NCI-H460 (cell line): Measurements from ENCODE around the gene IDH3A. TPM values are rescaled to one million over a fixed set of nuclear protein-coding genes. Genes with fewer than 3 reads are reported as not detected.

Source experiments
- DNase-seq: peaks from one replicate; pipeline ENCODE4 v3.0.0-alpha.2; 2016; ENCODE audit warnings: low read depth; ENCODE audit errors: extremely low read depth
- polyA plus RNA-seq: library from polyadenylated mRNA; depleted of rRNA; stranded (reverse); fragments of >200 nt; gene quantifications from 2 replicates; pipeline ENCODE4 v1.2.3, GENCODE V29; 2014; cell fraction: nucleus; rRNA removed
- total RNA-seq: library from RNA; depleted of rRNA; stranded (reverse); fragments of >200 nt; shearing (Covaris generic); gene quantifications from 2 replicates; pipeline ENCODE4 v1.2.3, GENCODE V29; 2014; rRNA removed

The IDH3A gene
- total RNA-seq = 71.0 and 95.0 TPM in 2 replicates
- polyA plus RNA-seq = 122 and 207 TPM in 2 replicates

DNA sequence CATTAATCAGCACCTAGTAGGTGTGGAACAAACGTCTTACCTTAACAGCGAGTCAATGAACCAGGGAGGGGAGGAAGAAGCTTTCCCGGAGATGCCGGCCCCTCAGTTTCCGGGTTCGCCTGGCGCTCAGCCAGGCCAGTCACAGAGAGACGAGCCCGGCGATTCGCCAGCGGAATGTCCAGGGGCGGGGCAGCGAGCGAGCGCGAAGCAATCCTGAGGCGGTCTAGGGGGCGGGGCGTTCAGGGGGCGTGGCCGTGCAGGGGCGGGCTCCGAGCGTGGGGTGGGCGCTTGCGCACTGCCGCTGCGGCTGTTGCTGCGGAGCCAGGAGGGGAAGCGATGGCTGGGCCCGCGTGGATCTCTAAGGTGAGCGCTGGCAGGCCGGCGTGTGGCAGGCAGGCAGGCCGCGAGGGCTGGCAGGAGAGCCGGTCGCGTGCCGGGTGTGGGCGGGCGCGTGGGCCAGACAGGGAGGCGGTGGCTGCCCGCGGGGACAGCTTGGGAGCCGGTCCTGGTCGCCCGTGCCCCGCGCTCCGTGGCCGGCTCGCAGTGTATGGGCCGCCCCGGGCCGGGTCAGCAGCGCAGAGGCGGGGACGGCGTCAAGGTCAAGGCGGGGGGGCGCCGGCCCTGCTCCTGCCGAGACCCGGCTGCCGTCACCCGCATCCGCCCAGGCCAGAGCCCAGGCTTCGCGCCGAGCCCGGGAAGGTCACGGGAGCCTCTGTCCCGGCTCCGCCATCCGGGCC, at the start of gene IDH3A:
IDH3A (plus strand) TSS at position 295 of the 737 bp plus-strand sequence; CDS start at position 337, 42 bp downstream.
- DNase-seq = peak; percentile 96

DNA sequence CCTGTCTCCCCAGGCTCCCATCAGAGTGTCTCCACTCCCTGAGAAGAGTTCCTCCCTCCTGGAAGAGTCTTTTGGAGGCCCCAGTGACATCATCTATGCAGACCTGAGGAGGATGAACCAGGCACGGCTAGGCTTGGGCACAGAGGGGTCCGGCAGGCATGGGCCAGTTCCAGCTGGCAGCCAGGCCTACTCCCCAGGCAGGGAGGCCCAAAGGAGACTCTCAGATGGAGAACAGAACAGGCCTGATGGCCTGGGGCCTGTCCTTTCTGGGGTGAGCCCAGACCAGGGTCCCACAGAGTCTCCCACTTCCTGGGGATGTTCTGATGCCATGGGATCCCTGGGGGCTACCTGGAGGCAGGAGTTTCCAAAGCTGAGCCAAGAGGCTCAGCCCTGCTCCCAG, 48.3 kb upstream of the IDH3A start:
- no peak for DNase-seq

DNA sequence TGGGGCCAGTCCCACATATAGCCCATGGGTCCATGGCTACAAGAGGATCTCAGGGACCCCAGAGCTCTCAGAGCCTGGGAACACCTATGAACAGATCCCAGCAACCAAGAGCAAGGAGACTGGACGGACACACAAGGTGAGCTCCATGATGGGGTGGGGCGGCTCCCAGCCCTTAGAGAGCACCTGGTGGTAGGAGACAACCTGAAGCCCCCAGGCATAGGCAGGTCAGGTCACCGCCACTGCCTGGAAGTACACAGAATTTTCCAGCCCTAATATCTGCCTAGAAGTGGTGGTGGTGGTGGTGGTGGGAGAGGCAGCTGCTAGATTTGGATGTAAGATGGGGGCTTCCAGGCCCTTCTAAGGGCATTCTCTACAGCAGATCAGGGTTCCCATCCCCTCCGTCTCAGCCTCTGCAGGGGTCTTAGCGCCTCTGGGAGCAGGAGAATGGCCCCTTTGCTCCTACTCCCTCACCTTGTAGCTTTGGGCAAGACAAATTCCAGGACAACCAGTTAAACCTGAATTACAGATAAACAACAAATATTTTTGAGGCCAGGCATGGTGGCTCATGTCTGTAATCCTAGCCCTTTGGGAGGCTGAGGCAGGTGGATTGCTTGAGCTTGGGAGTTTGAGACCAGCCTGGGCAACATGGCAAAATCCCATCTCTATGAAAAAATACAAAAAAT, 47.6 kb upstream of the IDH3A start:
- no peak for DNase-seq

DNA sequence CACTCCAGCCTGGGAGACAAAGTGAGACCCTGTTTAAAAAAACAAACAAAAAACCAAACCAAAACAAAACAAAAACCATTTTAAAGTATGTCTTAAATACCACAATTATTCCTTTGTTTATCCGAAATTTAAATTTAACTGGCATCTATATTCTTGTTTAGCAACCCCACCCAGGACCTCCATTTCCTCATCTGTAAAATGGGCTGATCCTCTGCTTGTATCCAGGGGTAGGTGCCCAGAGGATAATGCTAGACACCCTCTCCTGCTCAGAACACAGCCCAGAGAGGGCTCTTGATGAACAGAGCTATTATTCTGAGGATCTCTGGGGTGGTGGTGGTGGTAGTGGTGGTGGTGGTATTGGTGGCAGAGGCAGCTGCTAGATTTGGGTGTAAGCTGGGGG, 47.0 kb upstream of the IDH3A start:
- no peak for DNase-seq

DNA sequence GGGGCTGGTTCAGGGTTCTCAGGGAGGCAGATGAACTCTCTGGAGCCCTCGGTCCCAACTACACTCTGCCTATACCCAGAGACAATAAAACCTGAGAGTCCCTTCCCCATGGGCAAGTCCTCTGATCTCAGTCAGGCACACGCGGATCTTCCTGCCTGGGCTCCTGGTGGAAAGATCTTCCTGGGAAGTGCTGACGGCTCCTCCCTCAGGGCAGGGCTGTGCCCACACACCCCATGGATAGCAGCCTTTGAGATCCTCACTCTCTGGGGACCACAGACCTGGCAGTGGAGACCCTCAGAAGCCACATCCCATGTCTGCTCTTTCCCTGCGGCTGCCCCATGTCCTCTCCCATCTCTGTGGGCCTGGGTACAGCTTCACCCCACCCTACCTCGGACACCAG, 46.4 kb upstream of the IDH3A start:
- DNase-seq = no peak

DNA sequence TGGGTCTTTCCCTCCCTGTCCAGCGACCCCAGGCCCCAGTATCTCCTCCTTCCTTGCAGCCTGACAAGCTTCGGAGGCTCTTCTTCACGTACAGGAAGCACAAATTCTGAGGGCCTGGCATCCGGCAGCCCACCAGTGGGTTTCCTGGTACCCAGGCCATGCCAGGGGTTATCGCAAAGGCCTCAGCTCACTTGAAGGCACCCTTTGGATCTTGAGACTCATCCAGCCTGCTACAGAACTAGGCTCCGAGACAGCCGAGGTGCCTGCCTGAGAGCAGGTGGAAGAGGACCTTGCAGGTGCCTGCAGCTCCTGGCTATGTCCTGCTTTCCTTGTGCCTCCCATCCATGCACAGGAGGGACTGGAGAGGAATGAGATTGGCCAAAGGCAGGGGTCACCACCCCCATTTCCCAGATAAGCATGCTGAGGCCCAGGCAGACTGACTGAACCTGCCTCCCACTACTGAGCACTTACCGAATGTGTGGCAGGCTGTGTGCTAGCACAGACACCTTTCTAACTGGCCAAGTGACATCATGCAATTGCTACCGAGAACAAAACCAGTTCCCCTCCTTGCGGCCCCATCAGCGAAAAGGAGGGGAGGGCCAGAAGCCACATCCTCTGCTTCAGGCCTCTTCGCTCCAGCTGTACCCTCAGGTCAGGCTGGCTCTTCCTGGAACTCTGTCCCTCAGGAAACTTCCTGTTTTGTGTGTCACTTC, 45.6 kb upstream of the IDH3A start:
- DNase-seq = no peak

DNA sequence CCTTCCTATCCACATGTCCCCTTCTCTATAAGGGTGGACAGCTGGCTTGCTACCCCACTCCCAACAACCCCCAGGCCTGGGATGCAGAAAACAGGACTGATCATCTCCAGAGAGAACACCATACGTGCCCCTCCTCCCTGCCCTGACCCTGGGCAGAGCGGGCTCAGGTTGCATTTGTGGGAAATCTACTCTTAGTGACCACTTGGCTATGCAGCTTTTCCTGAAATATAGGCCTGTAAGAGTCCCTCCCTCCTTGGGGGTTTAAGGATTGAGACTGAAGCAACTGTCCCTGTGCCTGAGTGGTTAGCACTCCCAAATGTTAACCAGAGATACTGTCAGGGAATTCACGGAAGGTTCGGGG, 45.1 kb upstream of the IDH3A start:
- DNase-seq = no peak

DNA sequence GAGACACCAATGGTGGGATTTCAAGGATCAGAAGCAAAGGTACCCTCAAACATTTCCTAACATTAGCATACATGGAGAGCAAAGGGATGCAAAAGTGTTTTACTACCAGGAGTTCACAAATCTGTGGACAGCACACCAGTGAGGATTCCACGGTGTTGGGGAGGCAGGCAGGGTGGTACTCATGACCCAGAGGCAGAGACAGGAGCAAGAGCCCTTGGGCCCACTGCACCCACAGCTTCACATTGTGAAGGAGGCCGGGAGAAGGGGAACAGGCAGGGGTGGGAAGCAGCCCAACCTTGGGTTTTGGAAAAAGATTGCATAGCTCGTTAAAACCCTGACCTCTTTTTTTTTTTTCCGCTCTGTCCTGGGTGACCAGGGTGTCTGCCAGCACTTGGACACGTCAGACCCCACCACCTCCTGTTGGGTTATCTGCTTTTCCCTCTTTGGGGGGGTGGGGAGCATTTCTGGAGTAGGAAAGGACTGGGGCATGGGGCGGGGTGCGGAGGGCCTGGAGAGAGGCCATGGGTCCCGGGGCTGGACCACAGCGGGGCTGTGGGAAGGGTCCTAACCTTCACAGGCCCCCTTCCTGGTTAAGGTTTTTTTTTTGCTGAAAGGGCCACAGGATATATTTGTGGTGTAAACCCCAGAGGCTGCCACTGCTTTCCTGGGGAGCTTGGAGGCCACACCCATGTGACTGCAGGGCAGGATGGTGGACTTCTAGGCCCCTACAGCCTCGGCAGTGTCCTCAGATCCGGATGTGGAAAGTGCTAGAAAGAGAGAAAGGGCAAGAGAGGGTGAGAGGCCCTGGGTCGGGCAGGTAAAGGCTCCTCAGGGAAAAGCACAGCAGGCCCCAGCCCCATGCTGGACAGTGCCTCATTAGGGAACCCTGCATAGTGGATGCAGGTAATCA, 44.3 kb upstream of the IDH3A start:
- no peak for DNase-seq

DNA sequence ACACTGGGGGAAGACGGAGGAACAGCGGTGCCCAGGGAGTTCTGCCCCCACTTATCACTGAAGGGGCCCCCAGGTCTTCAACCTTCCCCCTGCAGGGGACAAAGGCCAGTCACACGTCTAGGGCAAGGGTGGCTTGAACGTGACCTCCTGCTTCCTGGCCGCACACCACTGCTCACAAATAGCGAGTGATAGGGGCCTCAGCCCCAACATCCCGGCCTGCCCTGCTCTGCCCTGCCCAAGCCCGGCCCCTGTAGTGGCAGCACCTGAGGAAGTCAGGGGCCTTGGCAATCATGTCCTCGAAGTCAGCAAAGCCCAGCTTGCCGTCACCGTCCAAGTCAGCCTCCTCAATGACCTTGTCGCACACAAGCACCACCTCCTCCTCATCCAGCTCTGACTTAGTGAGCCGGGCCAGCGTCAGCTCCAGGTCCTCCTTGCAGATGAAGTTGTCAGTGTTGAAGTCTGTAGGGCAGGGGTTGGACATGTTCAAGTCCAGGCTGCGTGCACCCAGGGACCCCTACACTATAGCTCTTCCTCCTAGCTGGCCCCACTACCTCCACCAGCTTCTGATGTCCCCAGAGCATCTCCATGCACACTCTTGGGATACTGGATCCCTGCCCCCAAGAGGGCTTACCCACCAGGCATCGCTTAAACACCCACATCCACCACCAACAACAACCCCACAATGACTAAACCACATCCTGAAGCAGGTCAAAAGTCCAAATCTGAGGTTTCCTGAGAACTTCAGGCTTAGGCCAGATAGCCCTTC, 43.5 kb upstream of the IDH3A start:
- no peak for DNase-seq

DNA sequence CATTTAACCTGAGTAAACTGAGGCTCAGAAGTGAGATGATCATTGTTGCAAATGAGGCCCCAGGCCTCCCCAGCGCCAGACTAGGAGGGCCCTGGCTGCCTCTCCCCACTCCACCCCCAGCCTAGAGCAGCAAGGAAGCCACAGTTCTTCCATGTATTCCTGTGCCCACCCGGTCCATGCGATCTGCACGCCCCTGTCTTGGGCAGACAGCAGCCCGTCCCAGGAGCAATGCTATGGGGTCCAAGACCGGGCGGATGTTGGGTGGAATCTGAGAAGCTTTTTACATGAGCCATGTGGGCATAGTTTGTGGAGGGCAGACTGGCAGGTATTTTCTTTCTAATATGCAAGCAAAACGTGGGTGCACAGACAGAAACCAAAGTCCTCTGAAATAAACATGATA, 41.7 kb upstream of the IDH3A start:
- DNase-seq = no peak

DNA sequence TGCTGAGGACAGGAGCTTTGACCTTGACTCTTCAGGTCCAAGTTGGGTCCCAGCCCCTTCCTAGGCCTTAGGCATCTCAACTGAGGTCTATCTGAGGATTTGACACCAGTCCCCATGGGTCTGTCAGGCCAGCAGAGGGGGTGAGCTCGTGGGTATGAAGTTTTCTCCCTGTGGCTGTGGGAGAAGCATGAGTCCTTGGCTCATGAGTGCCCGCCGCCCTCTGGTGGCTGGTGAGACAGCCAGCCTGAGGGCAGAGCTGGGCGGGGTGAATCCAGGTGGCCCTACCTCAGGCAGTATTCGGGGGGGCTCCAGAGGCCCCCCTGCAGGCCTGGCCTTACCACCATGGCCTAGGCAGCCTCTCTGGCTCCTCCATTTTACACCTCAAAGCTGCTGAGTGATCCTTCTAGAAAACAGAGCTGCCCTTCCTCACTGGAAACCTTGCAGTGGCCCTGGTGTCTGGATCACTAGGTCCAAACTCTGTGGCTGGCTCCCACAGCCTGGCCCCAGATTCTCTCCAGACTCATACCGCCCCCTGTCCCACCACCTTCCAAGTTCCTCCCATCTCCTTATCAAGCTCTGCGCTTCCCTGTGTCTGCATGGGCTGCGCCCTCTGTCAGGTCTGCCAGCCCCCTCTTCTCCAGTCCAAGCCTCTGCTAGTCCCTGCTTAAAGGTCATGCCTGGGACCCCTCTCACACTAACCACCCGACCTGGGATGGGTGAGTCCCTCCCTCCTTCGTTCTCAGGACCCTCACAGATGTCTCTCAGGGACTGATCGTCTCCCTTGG, 40.7 kb upstream of the IDH3A start:
- DNase-seq = peak; percentile 82

DNA sequence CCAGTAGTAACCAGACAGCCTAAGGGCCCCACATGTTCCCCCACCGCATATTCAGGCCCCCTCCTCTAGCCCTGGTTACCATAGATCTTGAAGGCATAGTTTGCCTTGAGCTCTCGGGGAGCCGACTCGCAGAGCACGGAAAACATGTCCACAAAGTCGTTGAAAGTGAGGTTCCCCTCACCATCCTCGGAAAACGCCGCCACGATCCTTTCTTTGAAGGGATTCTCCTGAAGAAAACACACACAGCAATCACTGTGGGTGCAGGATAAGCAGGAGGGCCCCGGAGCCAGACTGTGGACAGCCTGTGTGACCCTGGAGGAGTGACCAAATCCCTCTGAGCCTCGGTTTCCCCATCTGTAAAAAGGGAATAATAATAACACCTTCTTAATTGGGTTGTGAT, 40.0 kb upstream of the IDH3A start:
- DNase-seq = no peak

DNA sequence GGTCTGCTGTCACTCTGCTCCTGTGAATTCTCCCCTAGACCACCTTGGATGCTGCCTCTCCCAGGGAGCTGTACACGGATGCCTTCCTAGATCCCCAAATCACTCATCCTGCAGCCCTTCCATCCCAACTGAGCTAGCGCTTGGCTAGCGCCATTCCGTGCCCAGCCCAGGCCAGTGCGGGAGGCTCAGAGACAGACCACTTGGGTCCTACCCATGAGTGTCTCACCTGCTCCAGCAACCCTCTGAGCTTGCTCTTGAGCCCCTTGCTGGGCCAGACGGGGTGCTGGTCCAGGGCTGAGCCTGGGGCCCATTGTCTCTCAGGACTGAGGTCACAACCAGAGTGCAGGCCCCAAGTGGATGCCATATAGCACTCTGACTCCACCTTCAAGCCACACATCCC, 39.1 kb upstream of the IDH3A start:
- no peak for DNase-seq

DNA sequence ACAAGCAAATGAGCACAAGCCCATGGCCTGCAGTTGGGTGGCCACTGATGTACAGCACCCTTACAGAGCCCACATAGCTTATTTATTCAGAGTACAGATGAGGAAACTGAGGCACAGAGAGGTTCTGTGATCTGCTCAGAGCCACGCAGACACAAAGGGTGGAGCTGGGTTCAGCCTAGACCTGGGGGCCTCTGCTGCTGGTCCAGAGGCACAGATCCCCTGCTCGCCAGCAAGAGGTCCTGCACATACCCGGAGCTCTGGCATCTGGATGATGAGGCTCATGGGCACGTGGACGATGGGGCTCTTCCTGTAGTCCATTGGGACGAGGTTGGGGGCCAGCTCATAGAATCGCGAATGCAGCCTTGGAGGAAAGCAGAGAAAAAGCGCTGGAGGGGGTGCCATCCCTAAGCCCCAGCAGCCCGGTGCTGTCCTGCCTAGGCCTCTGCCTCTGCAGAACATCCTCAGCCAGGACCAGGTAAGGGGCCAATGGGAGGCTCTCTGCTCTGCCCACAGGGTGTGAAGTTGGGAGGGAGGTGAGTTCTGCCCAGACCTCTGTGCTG, 38.2 kb upstream of the IDH3A start:
- no peak for DNase-seq

DNA sequence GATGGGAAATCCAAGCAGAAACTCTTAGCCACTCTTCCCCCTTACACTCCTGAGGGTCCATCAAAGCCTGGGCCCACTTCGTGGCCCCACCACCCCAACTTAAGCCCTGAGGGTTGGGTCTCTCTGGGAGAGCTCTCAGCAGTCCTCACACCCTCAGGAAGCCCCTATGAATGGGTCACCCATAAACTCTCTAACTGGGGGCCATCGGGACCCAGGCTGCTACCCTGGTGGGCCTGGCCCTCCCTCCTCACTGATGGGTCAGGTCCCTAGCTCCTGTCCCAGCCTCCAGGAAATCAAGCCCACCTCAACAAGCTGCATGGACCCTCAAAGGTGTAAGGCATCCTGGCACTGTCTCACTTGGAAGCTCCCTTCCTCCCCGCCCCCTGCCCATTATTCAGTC, 37.4 kb upstream of the IDH3A start:
- DNase-seq = no peak

DNA sequence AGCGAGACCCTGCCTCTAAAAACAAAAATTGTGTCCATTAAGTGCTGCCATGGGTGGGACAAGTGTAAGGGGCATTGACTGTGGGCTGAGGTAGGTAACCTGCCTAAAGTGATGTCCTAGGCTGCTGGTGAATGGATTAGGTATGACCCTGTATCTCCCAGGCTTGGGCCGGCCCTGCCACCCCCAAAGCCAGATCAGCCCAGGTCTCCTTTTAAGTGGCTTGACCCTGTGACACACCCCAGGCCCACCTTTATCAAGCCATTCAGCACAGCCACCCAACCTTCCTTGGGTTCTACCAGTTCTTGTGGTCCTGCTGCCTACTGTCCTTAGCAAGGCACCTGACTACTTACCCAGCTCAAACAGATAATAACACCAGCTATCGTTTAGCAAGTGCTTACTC, 36.6 kb upstream of the IDH3A start:
- DNase-seq = no peak

DNA sequence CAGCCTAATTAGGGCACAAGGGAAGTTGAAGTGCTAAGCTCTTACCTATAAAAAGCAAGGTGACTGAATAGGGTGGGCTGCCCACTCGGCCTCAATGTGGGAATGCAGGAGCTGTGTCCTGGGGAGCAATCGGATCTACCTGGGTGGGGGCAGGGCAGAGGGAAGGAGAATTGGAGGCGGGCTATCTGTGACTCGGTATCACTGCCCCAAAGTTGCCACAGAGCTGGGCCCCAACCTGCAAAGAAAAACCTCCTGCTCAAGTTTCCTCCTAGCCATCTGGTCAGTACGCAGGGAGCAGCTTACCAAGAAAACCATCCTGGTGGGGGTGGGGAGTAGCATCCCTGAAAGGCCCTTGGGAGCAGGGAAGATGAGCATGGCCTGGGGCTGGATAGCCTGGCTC, 28.6 kb upstream of the IDH3A start:
- no peak for DNase-seq

DNA sequence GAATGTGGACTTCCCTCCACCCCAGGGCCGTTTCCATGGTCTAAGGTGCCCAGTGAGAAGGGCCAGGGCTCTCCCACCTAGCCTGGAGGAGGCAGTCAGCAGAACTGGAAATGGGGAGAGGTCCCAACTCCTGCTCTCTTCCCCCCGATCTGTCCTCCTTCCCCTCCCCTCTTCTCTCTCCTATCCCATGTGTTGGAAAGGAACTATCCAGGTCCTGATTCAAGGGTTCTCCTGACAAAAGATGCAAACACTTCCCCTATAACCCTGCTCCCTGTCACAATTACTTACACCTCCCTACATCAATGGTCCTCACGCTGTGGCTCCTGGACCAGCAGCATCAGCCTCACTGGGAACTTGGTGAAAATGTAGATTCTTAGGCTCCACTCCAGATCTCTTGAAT, 23.9 kb upstream of the IDH3A start:
- DNase-seq = no peak

DNA sequence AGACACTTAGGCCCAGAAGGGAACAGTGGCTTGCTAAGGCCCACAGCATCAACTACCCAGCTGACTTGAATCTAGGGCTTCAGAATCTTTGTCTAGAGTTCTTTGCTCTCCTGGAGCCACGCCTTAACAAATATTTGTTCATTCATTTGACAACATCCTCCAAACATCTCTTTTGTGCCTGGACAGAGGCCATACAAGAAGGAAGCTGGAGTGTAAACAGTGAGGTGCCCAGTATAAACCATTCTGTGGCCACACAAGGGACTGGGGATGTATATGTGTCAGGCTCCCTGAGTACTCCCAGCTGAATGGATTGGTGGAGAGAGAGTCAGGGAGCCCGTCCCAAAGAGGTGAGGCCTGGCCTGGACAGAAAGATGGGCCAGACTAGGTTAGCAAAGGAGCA, 21.3 kb upstream of the IDH3A start:
- DNase-seq = no peak
